NCI-H2029 treated with DMSO at 0.1 percent for 48 hours (cell line): ENCODE data around the gene EEFSEC.

ENCODE experiments used
- DNase-seq: peaks from one replicate; lab custom pipeline; 2025; lab: John Stamatoyannopoulos, UW

EEFSEC gene

GRCh38 chr3:128182656-128183055 lies 29.4 kb downstream of the EEFSEC start:
- DNase-seq = peak; percentile 10

DNA sequence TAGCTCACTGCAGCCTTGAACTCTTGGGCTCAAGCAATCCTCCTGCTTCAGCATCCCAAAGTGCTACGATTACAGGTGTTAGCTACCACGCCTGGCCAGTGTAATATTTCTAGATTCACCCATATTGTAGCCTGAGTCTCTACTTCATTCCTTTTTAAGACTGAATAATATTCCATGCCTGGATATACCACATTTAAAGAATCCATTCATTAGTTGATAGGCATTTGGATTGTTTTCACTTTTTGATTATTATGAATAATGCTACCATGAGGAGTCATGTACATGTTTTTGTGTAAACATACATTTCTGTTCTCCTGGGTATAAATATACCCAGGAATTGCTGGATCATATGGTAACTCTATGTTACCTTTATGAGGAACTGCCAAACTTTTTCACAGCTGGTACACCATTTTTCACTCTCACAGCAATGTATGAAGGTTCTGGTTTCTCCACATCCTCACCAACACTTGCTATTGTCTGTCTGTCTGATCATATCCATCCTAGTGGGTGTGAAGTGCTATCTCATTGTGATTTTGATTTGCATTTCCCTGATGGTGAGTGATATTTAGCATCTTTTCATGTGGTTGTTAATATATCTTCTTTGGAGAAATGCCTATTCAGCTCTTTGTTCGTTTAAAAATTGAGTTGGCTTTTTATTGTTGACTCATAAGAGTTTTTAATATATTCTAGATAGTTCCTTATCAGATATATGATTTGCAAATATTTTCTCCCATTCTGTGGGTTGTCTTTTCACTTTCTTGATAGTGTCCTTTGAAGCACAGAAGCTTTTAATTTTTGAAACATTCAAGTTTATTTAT lies 32.6 kb downstream of the EEFSEC start:
- no peak for DNase-seq

GRCh38 chr3:128187495-128187894 lies 34.2 kb downstream of the EEFSEC start:
- DNase-seq = no peak

DNA sequence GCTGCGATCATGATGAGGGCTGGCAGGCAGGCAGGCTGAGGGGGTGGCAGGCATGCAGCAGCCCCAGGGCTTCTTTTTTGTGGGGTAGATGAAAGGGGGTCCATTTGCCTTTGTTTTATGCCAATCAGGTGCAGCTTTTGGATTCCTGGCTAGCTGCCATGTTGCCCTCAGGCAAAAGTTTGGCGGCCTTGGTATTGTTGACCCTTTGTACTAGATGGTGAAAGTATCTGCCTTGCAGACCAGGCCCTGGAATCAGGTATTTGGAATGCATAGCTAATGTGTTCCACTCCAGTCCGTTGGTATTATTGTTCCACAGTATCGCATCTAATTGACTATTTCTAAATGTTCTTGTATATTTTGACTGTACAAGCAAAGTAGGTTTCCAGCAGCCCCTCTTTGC lies 35.0 kb downstream of the EEFSEC start:
- DNase-seq = no peak

DNA sequence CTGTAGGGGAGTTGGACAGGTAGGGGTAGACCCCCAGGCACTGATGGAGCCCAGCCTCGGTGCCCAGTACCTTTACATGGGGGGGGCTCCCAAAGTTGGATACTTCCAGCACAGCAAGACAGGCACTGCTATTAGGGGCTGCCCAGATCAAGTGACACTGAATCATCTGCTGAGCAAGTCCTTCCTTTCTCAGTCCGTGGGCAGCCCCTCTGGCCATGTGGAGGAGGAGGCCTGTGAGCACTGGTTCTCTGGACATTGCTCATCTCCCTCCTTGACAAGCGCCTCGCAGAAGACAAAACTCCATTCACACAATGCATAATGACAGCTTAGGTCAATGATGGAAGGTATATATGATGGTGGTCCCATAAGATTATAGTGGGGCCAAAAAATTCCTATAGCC lies 35.7 kb downstream of the EEFSEC start:
- DNase-seq = no peak

GRCh38 chr3:128190501-128190900 lies 37.2 kb downstream of the EEFSEC start:
- DNase-seq = no peak

DNA sequence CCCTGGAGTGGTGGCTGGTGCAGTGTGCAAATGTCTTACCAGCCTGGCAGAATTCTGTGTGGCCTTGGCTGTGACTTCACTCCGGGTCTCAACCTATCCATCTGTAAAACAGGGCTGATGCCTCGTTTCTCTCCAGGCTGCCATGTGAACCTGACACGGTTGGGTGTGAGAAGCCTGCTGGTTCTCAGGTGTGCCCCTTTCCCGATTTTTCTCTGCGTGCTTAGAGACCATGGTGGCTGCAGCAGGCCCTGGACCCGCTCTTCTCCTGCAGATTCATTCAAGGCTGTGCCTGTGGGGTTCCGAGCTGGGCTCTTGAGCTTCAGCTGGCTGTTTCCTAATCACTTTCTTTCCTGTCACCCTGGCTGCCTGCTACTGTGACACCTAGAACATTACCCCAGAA lies 38.9 kb downstream of the EEFSEC start:
- no peak for DNase-seq

- DNase-seq = no peak
Measured at GRCh38 chr3:128193168-128193567, 39.9 kb downstream of the EEFSEC start.

DNA sequence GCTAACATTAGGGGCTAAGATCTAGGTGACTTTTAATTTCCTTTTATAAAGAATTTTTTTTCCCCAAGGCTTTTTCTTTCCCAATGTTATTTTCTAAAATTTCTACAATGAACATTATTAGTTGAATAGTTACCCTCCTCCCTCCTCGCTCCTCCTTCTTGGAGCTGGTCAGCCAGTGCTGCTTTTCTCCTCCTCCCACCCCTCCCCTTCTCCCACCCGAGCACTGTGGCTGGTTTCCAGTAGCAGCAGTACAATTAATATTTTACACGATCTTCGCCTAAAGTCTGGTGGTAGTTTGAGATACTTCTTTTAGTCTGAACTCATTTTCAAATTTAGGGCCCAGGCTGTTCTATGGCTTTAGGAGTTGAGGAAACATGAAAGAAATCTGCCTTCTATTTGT lies 41.6 kb downstream of the EEFSEC start:
- DNase-seq = no peak

- no peak for DNase-seq
Measured at GRCh38 chr3:128195369-128195768, 42.1 kb downstream of the EEFSEC start.

- DNase-seq = no peak
Measured at GRCh38 chr3:128195802-128196201, 42.5 kb downstream of the EEFSEC start.

DNA sequence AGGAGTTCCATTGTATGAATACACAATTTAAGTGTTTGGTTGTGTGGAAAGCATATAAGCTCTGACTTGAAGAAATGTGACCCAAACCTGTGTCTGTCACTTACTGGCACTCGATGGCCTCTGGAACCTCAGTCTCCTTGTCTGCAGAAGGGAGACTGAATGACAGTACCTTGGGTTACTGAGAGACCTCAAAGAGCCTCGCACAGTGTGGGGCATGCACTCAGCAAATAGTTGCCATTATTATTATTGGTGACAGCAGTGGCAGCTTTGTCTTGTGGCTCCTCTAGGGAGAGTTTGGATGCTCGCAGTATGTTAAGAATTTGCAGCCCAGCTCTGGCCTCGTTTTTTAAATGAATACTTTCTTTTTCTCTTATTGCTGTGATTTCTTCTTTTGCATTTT lies 43.4 kb downstream of the EEFSEC start:
- DNase-seq = no peak

DNA sequence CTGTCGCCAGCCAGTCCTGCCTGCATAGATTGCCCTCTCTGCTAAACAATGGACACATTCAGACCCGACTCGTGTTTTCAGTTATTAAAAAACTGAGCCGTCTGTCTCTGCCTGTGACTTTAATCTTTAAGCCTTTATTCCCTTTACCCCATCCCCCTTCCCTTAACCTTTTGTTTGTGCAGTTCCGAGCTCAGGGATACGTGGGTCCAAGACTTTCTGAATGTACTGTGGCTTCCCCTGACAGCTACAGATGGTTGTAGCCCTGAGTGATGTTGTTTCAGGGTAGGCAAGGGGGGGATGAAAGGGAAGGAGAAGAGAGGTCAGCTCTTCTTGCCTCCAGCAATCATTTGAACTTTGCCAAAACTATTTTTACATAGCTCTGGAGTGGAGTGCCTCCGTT lies 44.6 kb downstream of the EEFSEC start:
- no peak for DNase-seq

DNA sequence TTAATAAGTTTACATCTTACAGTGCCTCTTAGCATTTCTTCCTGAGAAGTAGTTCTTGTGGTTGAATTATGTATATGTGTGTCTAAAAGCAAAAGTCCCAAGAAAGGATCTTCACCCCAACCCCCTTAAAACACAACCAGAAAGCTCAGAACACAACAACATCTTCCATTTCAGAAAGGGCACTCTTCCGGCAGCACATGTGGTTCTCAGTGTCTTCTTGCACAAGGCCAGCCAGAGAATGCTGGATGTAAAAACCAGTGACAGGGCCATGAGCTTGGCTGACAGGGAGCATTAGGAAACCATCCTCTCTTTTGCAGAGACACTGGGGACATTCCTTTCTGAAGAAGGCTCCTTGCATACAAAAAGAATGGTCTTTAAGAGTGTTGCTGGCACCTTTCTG lies 45.0 kb downstream of the EEFSEC start:
- no peak for DNase-seq

- DNase-seq = no peak
Measured at GRCh38 chr3:128199110-128199509, 45.8 kb downstream of the EEFSEC start.

GRCh38 chr3:128201158-128201755 lies 48.0 kb downstream of the EEFSEC start:
- DNase-seq = no peak

DNA sequence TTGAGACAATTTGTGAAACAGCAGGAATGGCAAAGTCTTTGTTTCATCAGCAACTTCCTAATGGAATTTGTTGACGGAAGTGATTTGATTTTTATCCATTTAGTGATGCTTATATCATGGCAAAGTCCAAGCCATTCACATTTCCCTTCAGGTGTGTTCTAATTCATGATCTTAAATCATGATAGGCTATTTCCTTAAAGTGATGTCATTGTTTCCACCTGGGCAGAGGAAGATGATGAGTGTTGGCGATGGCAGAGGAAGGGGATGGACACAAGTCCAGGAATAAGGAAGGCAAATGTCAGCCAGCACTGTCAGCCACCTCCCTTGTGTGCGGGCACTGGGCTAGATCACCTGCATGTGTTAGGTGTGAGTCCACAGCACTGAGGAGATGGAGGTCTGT lies 49.9 kb downstream of the EEFSEC start:
- no peak for DNase-seq

- DNase-seq = no peak
Measured at GRCh38 chr3:128205558-128206145, 52.4 kb downstream of the EEFSEC start.

GRCh38 chr3:128207951-128208350 lies 54.7 kb downstream of the EEFSEC start:
- DNase-seq = no peak

DNA sequence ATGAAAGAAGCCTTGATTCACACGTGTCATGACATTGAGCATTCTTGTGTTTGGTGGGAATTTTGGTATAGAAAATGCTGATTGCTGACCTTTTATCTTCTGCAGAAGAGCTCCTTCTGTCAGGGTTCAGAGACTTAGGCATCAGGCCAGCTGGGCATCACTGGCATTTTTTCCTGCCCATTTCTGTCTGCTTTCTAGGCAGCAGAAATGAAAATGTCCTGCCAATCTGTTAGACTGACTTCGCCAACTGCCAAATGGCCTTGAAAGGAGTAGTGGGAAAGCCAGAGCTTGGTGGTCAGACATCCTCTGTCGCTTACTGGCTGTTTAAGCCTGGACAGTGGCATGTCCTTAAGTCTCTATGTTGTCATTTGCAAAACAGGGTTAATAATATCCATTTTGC lies 57.4 kb downstream of the EEFSEC start:
- DNase-seq = no peak

- DNase-seq = no peak
Measured at GRCh38 chr3:128214056-128214455, 60.8 kb downstream of the EEFSEC start.

- DNase-seq = no peak
Measured at GRCh38 chr3:128215290-128215689, 62.0 kb downstream of the EEFSEC start.

- no peak for DNase-seq
Measured at GRCh38 chr3:128215800-128216495, 62.7 kb downstream of the EEFSEC start.
